Breast epithelium (tissue), 4 donors: Measurements from ENCODE around the gene ARHGAP4. TPM values are rescaled to one million over a fixed set of nuclear protein-coding genes. Genes with fewer than 3 reads are reported as not detected.
A peak's percentile ranks its signal among the peaks of the same experiment; 100 is the strongest.

Experiments used
- DNase-seq, 2 donors: peaks; one replicate each; pipeline ENCODE4 v3.0.0-alpha.2; 2019; ENCODE audit warnings: low spot score in 2 of 2
- H3K27ac ChIP-seq, 2 donors: fragments of 200-600 bp; sonication (generic) in 1 of 2; one replicate each; pipeline ENCODE4 v1.5.1; 2016 to 2019; ENCODE audit warnings: mild to moderate bottlenecking in 1 of 2
- H3K27me3 ChIP-seq, 2 donors: fragments of 200-600 bp; sonication (generic) in 1 of 2; one replicate each; pipeline versions ENCODE4 v1.5.1 to v1.6.0; 2017 to 2019; ENCODE audit warnings: control low read depth in 1 of 2, mild to moderate bottlenecking in 1 of 2
- H3K36me3 ChIP-seq: fragments of 200-600 bp; one replicate; pipeline ENCODE4 v1.5.1; 2019
- H3K4me1 ChIP-seq, 2 donors: fragments of 200-600 bp; sonication (generic); one replicate each; pipeline ENCODE4 v1.5.1; 2016 to 2019; ENCODE audit warnings: control low read depth in 1 of 2
- H3K4me3 ChIP-seq, 3 donors: fragments of 200-600 bp; sonication (generic); 1 replicate in 2 of 3; 2 replicates in 1 of 3; pipeline ENCODE4 v1.5.1; 2016 to 2019; ENCODE audit warnings: mild to moderate bottlenecking in 3 of 3, moderate library complexity in 2 of 3
- H3K9me3 ChIP-seq, 2 donors: fragments of 200-600 bp; sonication (generic) in 1 of 2; one replicate each; pipeline ENCODE4 v1.5.1; 2016 to 2019; ENCODE audit warnings: control low read depth in 1 of 2
- CTCF ChIP-seq, 3 donors: fragments of 450-650 bp; IDR thresholded peaks; one replicate each; pipeline ENCODE4 v1.5.1; 2016 to 2017; ENCODE audit warnings: antibody characterized with exemption in 3 of 3, mild to moderate bottlenecking in 3 of 3, moderate library complexity in 3 of 3
- POLR2A ChIP-seq: fragments of 450-650 bp; IDR thresholded peaks from one replicate; pipeline ENCODE4 v1.6.1; 2016; ENCODE audit warnings: antibody characterized with exemption, mild to moderate bottlenecking, moderate library complexity
- POLR2AphosphoS5 ChIP-seq, 3 donors: sonication (generic); formaldehyde crosslinking; IDR thresholded peaks; one replicate each; pipeline ENCODE4 v1.6.1; 2017; ENCODE audit warnings: antibody characterized with exemption in 3 of 3
- intact Hi-C: fragments of 100-400 bp; cut with DNase I; formaldehyde crosslinking; loops from one replicate; pipeline ENCODE4 v1.15.1; 2023; ENCODE audit warnings: low total_unique reads
- total RNA-seq, 3 donors: library from RNA; depleted of rRNA; stranded (reverse); fragments of >200 nt; gene quantifications; one replicate each; pipeline ENCODE4 v1.1.0, GENCODE V29; 2016

Gene ARHGAP4
- total RNA-seq, 3 donors from 2014 or later, result 18.4 to 21.5 (median 19.8) TPM

- no peaks in the 10 kb centered on the region for H3K36me3 ChIP-seq
- intact Hi-C loops, result no loop called here
- TF ChIP-seq POLR2A (no peak), CTCF (IDR thresholded peaks at IDR 0.05) (peak in 2 of 3 donors; percentile 29 to 32), POLR2AphosphoS5 (IDR thresholded peaks at IDR 0.05) (no peak)
- H3K4me3 ChIP-seq, result no peak overlapping the region
- H3K27me3 ChIP-seq, result peaks cover 0 to 69% of the 10 kb centered on the region in 2 donors
- H3K9me3 ChIP-seq, result no peaks in the 10 kb centered on the region
- H3K4me1 ChIP-seq, result no peaks in the 10 kb centered on the region
- H3K27ac ChIP-seq, result peak overlapping the region in 1 of 2 donors; percentile 26
- DNase-seq, result peak; percentile 72 to 77
These were observed 2.9 kb downstream of the ARHGAP4 start for GRCh38 chrX:153922932-153923857.

GRCh38 chrX:153921511-153922446, 4.3 kb downstream of the ARHGAP4 start:
- peaks cover 0 to 65% of the 10 kb centered on the region in 2 donors for H3K27me3 ChIP-seq
- TF ChIP-seq CTCF (IDR thresholded peaks at IDR 0.05), result no peak
- TF ChIP-seq POLR2A, result no peak
- TF ChIP-seq POLR2AphosphoS5 (IDR thresholded peaks at IDR 0.05), result no peak
- H3K27ac ChIP-seq, result peak overlapping the region in 1 of 2 donors; percentile 48
- H3K36me3 ChIP-seq, result no peaks in the 10 kb centered on the region
- peak overlapping the region in 2 of 3 donors; percentile 18 to 46 for H3K4me3 ChIP-seq
- intact Hi-C loops, result no loop called here
- no peak for DNase-seq
- no peaks in the 10 kb centered on the region for H3K4me1 ChIP-seq
- H3K9me3 ChIP-seq, result no peaks in the 10 kb centered on the region

GRCh38 chrX:153921070-153921469, 5.0 kb downstream of the ARHGAP4 start:
- Histone ChIP-seq H3K27me3 (peaks cover 0 to 71% of the 10 kb centered on the region in 2 donors), H3K4me1 (no peaks in the 10 kb centered on the region), H3K27ac (peak overlapping the region in 1 of 2 donors; percentile 48), H3K4me3 (peak overlapping the region in 2 of 3 donors; percentile 18 to 46), H3K36me3 (no peaks in the 10 kb centered on the region), H3K9me3 (no peaks in the 10 kb centered on the region)
- TF ChIP-seq POLR2AphosphoS5 (IDR thresholded peaks at IDR 0.05) (no peak), POLR2A (no peak), CTCF (IDR thresholded peaks at IDR 0.05) (no peak)
- DNase-seq, result no peak
- intact Hi-C loops, result no loop called here

GRCh38 chrX:153920546-153920945, 5.5 kb downstream of the ARHGAP4 start:
- no peaks in the 10 kb centered on the region for H3K4me1 ChIP-seq
- H3K4me3 ChIP-seq, result no peak overlapping the region
- H3K27me3 ChIP-seq, result peaks cover 0 to 76% of the 10 kb centered on the region in 2 donors
- DNase-seq, result no peak
- H3K36me3 ChIP-seq, result no peaks in the 10 kb centered on the region
- intact Hi-C loops, result no loop called here
- H3K9me3 ChIP-seq, result no peaks in the 10 kb centered on the region
- no peak for TF ChIP-seq CTCF (IDR thresholded peaks at IDR 0.05)
- H3K27ac ChIP-seq, result no peak overlapping the region
